GM06990 (cell line): ENCODE results near the gene GLTPD2.

Experiments
- DNase-seq: peaks from one replicate; pipeline ENCODE4 v3.0.0-alpha.2; 2011; ENCODE audit not compliant: insufficient read length; ENCODE audit errors: extremely low read depth
- H3K27me3 ChIP-seq: replicated peaks from 2 replicates; pipeline ENCODE4 v1.6.0; 2011; ENCODE audit warnings: low read length; ENCODE audit not compliant: control insufficient read depth, insufficient read depth
- H3K36me3 ChIP-seq: 2 replicates; pipeline ENCODE4 v1.5.1; 2011; ENCODE audit warnings: low read length; ENCODE audit not compliant: control insufficient read depth, insufficient read depth
- H3K4me3 ChIP-seq: replicated peaks from 2 replicates; pipeline ENCODE4 v1.5.1; 2011; ENCODE audit warnings: low read depth, mild to moderate bottlenecking, control low read depth, low read length
- CTCF ChIP-seq: IDR thresholded peaks from 2 replicates; pipeline ENCODE4 v1.5.1; 2011; ENCODE audit warnings: low read length, control low read depth, mild to moderate bottlenecking, inconsistent platforms; ENCODE audit not compliant: insufficient read depth, poor library complexity, severe bottlenecking

The GLTPD2 gene

GRCh38 chr17:4742133-4742532 is 46.6 kb upstream of the GLTPD2 start:
- H3K4me3 ChIP-seq = no peak overlapping the region
- no peak for DNase-seq
- no peaks in the 10 kb centered on the region for H3K36me3 ChIP-seq
- no peak for TF ChIP-seq CTCF
- H3K27me3 ChIP-seq = no peaks in the 10 kb centered on the region; the same call in 1 of the 2 replicates

GRCh38 chr17:4742629-4743028 is 46.1 kb upstream of the GLTPD2 start:
- H3K27me3 ChIP-seq = no peaks in the 10 kb centered on the region; the same call in 1 of the 2 replicates
- TF ChIP-seq CTCF = no peak
- H3K4me3 ChIP-seq = no peak overlapping the region

GRCh38 chr17:4743216-4743615 is 45.5 kb upstream of the GLTPD2 start:
- DNase-seq = no peak
- no peak for TF ChIP-seq CTCF
- Histone ChIP-seq H3K27me3 (no peaks in the 10 kb centered on the region; the same call in 1 of the 2 replicates), H3K36me3 (no peaks in the 10 kb centered on the region), H3K4me3 (no peak overlapping the region)

More at GRCh38 chr17:4742629-4743028, 46.1 kb upstream of the GLTPD2 start:
- no peak for DNase-seq
- no peaks in the 10 kb centered on the region for H3K36me3 ChIP-seq

GRCh38 chr17:4743898-4744297 is 44.9 kb upstream of the GLTPD2 start:
- H3K4me3 ChIP-seq = no peak overlapping the region
- no peak for DNase-seq
- no peaks in the 10 kb centered on the region; the same call in 1 of the 2 replicates for H3K27me3 ChIP-seq
- no peaks in the 10 kb centered on the region for H3K36me3 ChIP-seq
- no peak for TF ChIP-seq CTCF

- Histone ChIP-seq H3K27me3 (no peaks in the 10 kb centered on the region), H3K36me3 (no peaks in the 10 kb centered on the region), H3K4me3 (no peak overlapping the region)
- TF ChIP-seq CTCF = no peak
- DNase-seq = no peak
Observed at GRCh38 chr17:4744999-4745969, 43.5 kb upstream of the GLTPD2 start.
